Islet of Langerhans (tissue), 1 donor: ENCODE data around the gene CCDC92.

Experiments
- FAIRE-seq: peaks from one replicate; lab custom pipeline; 2011; peaks lifted over from hg19 to GRCh38; lab: Jason Lieb, UNC

Gene CCDC92

GRCh38 chr12:124002021-124002644, 29.5 kb upstream of the CCDC92 start:
- no peak for FAIRE-seq

- no peak for FAIRE-seq
Measured at GRCh38 chr12:124001343-124001742, 28.7 kb upstream of the CCDC92 start.

GRCh38 chr12:124000111-124000510, 27.5 kb upstream of the CCDC92 start:
- FAIRE-seq, result no peak

GRCh38 chr12:123998991-123999359, 26.3 kb upstream of the CCDC92 start:
- no peak for FAIRE-seq

- no peak for FAIRE-seq
Measured at GRCh38 chr12:123998344-123998990, 25.8 kb upstream of the CCDC92 start.

- no peak for FAIRE-seq
Measured at GRCh38 chr12:123997908-123998307, 25.3 kb upstream of the CCDC92 start.

GRCh38 chr12:123997033-123997822, 24.6 kb upstream of the CCDC92 start:
- no peak for FAIRE-seq

GRCh38 chr12:123996581-123996980, 23.9 kb upstream of the CCDC92 start:
- no peak for FAIRE-seq

- no peak for FAIRE-seq
Measured at GRCh38 chr12:123995023-123995748, 22.6 kb upstream of the CCDC92 start.

- FAIRE-seq, result no peak
Measured at GRCh38 chr12:123992118-123992825, 19.6 kb upstream of the CCDC92 start.

GRCh38 chr12:123991372-123991951, 18.8 kb upstream of the CCDC92 start:
- peak; percentile 68 for FAIRE-seq

- no peak for FAIRE-seq
Measured at GRCh38 chr12:123990511-123990910, 17.9 kb upstream of the CCDC92 start.

GRCh38 chr12:123989753-123990152, 17.1 kb upstream of the CCDC92 start:
- FAIRE-seq, result no peak

GRCh38 chr12:123989168-123989567, 16.5 kb upstream of the CCDC92 start:
- FAIRE-seq, result no peak

GRCh38 chr12:123987022-123987421, 14.4 kb upstream of the CCDC92 start:
- no peak for FAIRE-seq

- FAIRE-seq, result no peak
Measured at GRCh38 chr12:123986374-123986965, 13.8 kb upstream of the CCDC92 start.

- no peak for FAIRE-seq
Measured at GRCh38 chr12:123984903-123985302, 12.3 kb upstream of the CCDC92 start.

- peak; percentile 73 for FAIRE-seq
Measured at GRCh38 chr12:123983822-123984485, 11.3 kb upstream of the CCDC92 start.

GRCh38 chr12:123982269-123982668, 9.6 kb upstream of the CCDC92 start:
- no peak for FAIRE-seq

- no peak for FAIRE-seq
Measured at GRCh38 chr12:123979566-123979965, 6.9 kb upstream of the CCDC92 start.
